Measurements from ENCODE around the gene OR51E2.

Gene OR51E2

GRCh38 chr11:4664183-4664582, 33.5 kb downstream of the OR51E2 start:
- no peak for DNase-seq (ENCODE audit: low read depth)

GRCh38 chr11:4662876-4663275, 34.8 kb downstream of the OR51E2 start:
- DNase-seq (ENCODE audit: low read depth), result no peak

GRCh38 chr11:4658629-4659445, 38.8 kb downstream of the OR51E2 start:
- no peak for DNase-seq (ENCODE audit: low read depth)

- DNase-seq (ENCODE audit: low read depth), result no peak
Observed at GRCh38 chr11:4654635-4655369, 42.9 kb downstream of the OR51E2 start.

GRCh38 chr11:4647766-4648165, 49.9 kb downstream of the OR51E2 start:
- DNase-seq (ENCODE audit: low read depth), result no peak

- no peak for DNase-seq (ENCODE audit: low read depth)
Observed at GRCh38 chr11:4645974-4646373, 51.7 kb downstream of the OR51E2 start.

- DNase-seq (ENCODE audit: low read depth), result no peak
Observed at GRCh38 chr11:4644233-4644632, 53.4 kb downstream of the OR51E2 start.

GRCh38 chr11:4643682-4644081, 54.0 kb downstream of the OR51E2 start, which contains the start of gene OR51E1:
Gene OR51E1 (plus strand): TSS chr11:4643982. CDS start chr11:4652527, 8,545 bp downstream.
- DNase-seq (ENCODE audit: low read depth), result no peak

GRCh38 chr11:4643076-4643475, 54.6 kb downstream of the OR51E2 start:
- no peak for DNase-seq (ENCODE audit: low read depth)

- DNase-seq (ENCODE audit: low read depth), result no peak
Observed at GRCh38 chr11:4642043-4642442, 55.6 kb downstream of the OR51E2 start.

- no peak for DNase-seq (ENCODE audit: low read depth)
Observed at GRCh38 chr11:4641501-4641900, 56.2 kb downstream of the OR51E2 start.

- DNase-seq (ENCODE audit: low read depth), result no peak
Observed at GRCh38 chr11:4639931-4640330, 57.7 kb downstream of the OR51E2 start.

- no peak for DNase-seq (ENCODE audit: low read depth)
Observed at GRCh38 chr11:4637662-4638047, 60.0 kb downstream of the OR51E2 start.

GRCh38 chr11:4636962-4637661, 60.5 kb downstream of the OR51E2 start, which contains the start of gene OR51D1:
Gene OR51D1 (plus strand): TSS chr11:4637477. CDS start chr11:4639791, 2,314 bp downstream.
- peak; percentile 30 for DNase-seq (ENCODE audit: low read depth)

GRCh38 chr11:4636136-4636535, 61.5 kb downstream of the OR51E2 start:
- DNase-seq (ENCODE audit: low read depth), result no peak
